SH-SY5Y (cell line): Measurements from ENCODE around the gene ELAC1.

Experiments
- GATA2 ChIP-seq: IDR thresholded peaks from 2 replicates; pipeline ENCODE4 v1.6.1; 2011; ENCODE audit warnings: mild to moderate bottlenecking, low read depth, low read length
- GATA3 ChIP-seq: IDR thresholded peaks from 2 replicates; pipeline ENCODE4 v1.6.1; 2011; ENCODE audit warnings: low read depth, mild to moderate bottlenecking, low read length, moderate library complexity

GRCh38 chr18:51010218-51010617 is 42.4 kb downstream of the ELAC1 start:
- TF ChIP-seq GATA2 (no peak), GATA3 (no peak)
